SH-SY5Y (cell line): Measurements from ENCODE around the gene MTREX.

Experiments
- GATA2 ChIP-seq: IDR thresholded peaks from 2 replicates; pipeline ENCODE4 v1.6.1; 2011; ENCODE audit warnings: mild to moderate bottlenecking, low read depth, low read length
- GATA3 ChIP-seq: IDR thresholded peaks from 2 replicates; pipeline ENCODE4 v1.6.1; 2011; ENCODE audit warnings: low read depth, mild to moderate bottlenecking, low read length, moderate library complexity

- TF ChIP-seq GATA2 (no peak), GATA3 (no peak)
These were observed 162.1 kb downstream of the MTREX start for GRCh38 chr5:55469839-55470238.
